Cortex of kidney (tissue), 1 donor: ENCODE results near the gene CLDND2.

ENCODE experiments used
- DNase-seq: peaks from one replicate; lab custom pipeline; 2025; lab: John Stamatoyannopoulos, UW

Gene CLDND2

DNA sequence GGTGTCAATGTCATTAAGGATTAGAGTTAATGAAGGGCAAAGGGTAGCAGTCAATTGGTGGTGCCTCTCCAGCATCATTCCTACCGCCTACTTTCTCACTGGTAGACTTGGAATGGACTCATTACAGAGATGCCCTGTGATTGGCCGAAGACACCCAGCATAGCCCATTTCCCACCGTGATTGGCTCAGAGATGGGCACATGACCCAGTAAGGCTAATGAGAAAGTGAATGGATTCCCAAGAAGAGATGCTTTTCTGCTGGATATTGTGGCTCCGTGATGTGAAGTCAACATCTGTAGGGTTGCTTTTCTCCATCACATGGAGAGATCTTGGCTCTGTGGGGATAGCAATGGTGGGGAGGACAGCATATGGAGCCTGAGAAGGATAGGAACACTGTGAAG, 38.4 kb downstream of the CLDND2 start:
- no peak for DNase-seq

- DNase-seq, result no peak
Observed at GRCh38 chr19:51329411-51329810, 39.4 kb downstream of the CLDND2 start.

DNA sequence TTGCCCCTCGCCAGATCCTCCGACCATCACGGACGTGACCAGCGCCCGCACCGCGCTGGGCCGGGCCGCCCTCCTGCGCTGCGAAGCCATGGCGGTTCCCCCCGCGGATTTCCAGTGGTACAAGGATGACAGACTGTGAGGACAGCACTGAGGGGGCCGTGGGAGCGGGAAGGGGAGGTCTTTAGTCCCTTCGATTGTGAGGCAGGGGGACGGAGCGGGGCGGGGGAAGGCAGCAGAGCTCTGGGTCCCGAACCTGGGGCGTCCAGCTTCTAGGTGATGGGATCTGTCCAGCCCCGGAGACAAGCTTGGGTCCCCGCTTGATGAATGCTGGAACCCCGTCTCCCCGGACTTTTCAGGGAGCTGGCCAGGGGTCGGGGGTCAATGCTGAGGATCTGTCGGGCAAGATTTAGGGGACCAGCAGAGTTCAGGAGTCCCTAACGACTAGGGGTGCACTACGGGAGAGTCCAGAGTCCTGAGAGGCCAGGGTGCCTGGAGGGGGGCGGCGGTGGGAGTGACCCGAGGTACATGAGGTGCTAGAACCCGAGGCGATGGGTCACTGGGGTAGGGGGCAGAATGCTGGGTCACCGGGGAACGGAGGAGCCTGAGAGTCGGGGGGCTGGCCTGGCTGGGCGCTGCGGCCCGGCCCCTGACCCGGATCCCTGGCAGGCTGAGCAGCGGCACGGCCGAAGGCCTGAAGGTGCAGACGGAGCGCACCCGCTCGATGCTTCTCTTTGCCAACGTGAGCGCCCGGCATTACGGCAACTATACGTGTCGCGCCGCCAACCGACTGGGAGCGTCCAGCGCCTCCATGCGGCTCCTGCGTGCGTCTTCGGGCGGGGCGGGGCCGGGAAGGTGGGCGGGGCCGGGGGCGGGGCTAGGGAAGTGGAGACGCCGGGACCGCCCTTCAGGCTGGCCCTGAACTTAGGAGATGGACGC, 41.5 kb downstream of the CLDND2 start:
- no peak for DNase-seq

DNA sequence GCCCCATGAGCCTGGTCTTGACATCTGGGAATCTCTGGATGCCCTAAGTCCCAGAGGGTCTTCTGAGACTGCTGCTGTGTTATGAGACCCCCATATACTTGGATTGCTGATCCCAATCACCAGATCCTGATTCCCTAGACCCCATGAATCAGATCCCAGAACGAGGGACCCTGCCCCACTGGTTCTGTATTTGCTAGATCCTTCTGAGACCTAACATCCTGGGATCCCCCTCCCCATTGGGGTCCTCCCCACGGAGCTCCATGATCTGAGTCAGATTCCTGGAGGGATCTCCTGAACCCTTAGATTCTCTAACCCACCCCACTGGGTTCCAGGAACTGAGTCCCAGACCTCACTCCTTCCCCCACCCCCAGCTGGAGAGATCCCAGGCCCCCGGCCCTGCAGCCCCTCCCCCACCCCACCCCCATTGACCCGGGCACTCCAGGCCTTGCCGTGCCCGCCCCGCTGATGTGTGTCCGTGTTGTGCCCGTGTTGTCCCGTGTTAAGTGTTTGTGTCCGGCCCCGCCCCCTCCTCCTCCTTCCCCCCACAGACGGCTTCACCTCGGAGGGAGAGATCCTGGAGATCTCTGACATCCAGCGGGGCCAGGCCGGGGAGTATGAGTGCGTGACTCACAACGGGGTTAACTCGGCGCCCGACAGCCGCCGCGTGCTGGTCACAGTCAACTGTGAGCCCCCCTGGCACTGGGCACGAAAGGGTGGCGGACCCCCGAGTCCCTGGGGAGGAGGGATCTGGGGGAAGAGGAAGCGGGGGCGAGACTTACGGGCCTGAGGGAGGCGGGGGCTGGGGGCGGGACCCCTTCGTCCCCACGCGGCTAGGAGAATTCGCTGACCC, 42.4 kb downstream of the CLDND2 start:
- DNase-seq, result no peak

- no peak for DNase-seq
Observed at GRCh38 chr19:51325161-51325976, 43.4 kb downstream of the CLDND2 start.

GRCh38 chr19:51324167-51324481, 44.7 kb downstream of the CLDND2 start:
- DNase-seq, result no peak

DNA sequence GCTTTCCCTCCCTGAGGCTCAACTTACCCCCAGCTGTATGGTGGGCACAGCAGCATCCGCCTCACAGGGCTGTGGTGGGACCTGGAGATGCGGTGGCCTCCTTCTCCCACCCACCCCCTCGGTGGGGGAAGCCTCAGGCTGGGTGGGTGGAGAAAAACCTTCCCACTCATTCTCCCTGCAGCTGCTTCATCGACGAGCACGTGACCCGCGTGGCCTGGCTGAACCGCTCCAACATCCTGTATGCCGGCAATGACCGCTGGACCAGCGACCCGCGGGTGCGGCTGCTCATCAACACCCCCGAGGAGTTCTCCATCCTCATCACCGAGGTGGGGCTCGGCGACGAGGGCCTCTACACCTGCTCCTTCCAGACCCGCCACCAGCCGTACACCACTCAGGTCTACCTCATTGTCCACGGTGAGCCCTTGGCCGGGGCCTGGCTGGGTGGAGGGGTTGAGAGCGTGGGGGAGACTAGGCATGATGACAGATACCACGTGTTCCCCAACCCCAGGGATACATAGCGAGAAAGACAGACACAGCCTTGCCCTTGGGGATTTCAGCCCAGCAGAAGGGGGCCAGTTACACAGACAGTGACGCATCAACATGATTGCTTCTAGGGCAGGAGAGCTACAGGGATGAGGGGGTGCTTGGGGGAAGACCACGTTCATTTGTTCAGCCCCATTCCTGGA, 45.2 kb downstream of the CLDND2 start:
- DNase-seq, result no peak

DNA sequence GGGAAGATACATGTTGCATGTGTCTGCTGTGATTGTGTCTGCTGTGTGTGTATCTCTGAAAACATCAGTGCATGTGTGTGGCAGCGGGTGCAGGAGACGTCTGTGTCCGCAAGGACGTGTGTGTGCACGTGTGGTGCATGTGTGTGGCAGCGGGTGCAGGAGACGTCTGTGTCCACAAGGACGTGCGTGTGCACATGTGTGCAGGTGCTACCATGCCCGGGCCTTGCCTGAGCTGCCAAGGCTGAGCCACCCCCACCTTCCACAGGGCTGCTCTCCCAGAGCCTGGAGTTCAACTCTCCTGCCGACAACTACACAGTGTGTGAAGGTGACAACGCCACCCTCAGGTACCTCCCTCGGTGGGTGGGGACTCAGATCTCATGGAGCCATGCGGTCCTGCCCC, 47.0 kb downstream of the CLDND2 start:
- no peak for DNase-seq

DNA sequence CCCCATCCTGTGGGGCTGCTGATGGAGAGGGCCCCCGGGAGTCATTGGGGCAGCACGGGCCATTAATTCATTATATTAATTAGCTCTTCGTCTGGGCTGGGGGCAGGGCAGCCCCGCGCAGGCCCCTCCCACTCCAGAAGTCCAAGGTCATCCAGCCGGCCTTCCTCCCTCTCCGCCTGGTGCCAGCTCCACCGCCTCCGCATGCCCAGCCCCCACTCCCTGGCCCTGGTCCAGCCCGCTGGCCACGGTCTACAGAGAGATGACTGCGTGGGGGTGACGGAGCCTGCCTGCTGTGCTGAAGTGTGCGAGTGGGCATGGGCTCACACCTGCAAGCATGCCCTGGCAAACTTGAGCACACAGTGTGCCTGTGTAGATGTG, 48.5 kb downstream of the CLDND2 start:
- DNase-seq, result no peak

DNA sequence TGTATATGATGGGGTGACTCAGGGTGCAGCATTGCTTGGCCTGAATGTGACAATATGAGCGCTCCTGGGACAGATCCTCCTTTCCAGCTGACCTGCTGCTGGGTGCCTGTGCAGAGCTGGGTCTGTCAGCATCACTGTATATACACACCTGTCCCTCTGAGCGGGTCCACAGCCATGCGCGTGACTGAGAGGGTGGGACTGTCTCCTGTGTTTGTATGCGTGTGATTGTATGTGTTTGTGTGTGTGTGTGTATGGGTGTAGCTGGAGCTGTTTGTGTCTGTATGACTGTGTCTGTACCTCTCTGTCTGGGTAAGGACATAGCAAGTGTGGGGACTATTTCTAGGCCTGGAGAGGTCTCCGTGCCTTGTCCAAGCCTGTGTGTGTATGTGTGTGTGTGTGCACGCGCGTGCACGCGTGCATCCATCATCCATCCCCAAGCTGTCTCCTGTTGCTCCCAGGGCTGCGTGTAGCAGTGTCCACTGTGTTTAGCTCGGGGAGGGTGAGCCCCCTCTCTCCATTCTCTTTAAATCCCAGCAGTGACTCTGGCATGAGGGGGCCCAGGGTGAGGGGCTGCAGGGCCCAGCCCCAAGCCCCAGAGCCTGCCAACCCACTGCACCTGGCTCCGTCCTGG, 49.0 kb downstream of the CLDND2 start:
- DNase-seq, result no peak

GRCh38 chr19:51318687-51319648, 49.8 kb downstream of the CLDND2 start:
- no peak for DNase-seq

- DNase-seq, result no peak
Observed at GRCh38 chr19:51317968-51318367, 50.8 kb downstream of the CLDND2 start.

GRCh38 chr19:51317376-51317775, 51.4 kb downstream of the CLDND2 start:
- DNase-seq, result no peak
